Glutamatergic neuron (in vitro differentiated cells): ENCODE measurements around the gene GAGE12D. TPM values are rescaled to one million over a fixed set of nuclear protein-coding genes. Genes with fewer than 3 reads are reported as not detected.

ENCODE experiments used
- total RNA-seq: library from RNA; stranded (reverse); fragmentation: NEBNext Ultra II Directional; extraction: Animal tissue kit (Norgen Biotek cat#: 25700); gene quantifications from one replicate; pipeline ENCODE4 v1.2.1, GENCODE V29; 2021; ENCODE audit not compliant: unreplicated experiment

GAGE12D gene
- total RNA-seq, 1 donor from 2014 or later = not detected

Other genes starting within 250 kb of the GAGE12D start
- not detected for gene GAGE10, start 238.1 kb upstream of the GAGE12D start, total RNA-seq
- not detected for gene GAGE12J, start 219.7 kb upstream of the GAGE12D start, total RNA-seq
- not detected for gene GAGE13, start 210.2 kb upstream of the GAGE12D start, total RNA-seq
- not detected for gene GAGE12C, start 9.6 kb upstream of the GAGE12D start, total RNA-seq
- gene GAGE12E, start 9.6 kb downstream of the GAGE12D start, total RNA-seq = not detected
- gene GAGE12F, start 19.1 kb downstream of the GAGE12D start, total RNA-seq = not detected
- gene GAGE12G, start 28.7 kb downstream of the GAGE12D start, total RNA-seq = not detected
- not detected for gene GAGE12H, start 38.2 kb downstream of the GAGE12D start, total RNA-seq
- gene GAGE2A, start 47.8 kb downstream of the GAGE12D start, total RNA-seq = not detected
- not detected for gene GAGE1, start 57.3 kb downstream of the GAGE12D start, total RNA-seq
- not detected for gene PAGE1, start 154.3 kb downstream of the GAGE12D start, total RNA-seq